WTC11 (cell line): ENCODE measurements around the gene GOLPH3. TPM values are rescaled to one million over a fixed set of nuclear protein-coding genes. Genes with fewer than 3 reads are reported as not detected.

ENCODE experiments used
- ATAC-seq: fragments of 200-7000 bp; cut with Tn5 transposase; 2 replicates; pipeline ENCODE4 v1.10.0; 2021; ENCODE audit warnings: mild to moderate bottlenecking, moderate library complexity
- CTCF ChIA-PET: fragments of 300-600 bp; sonication (Branson Sonifier 250); formaldehyde crosslinking; loops from one replicate; lab custom pipeline; 2021; ENCODE audit warnings: antibody characterized with exemption; lab: Charles Lee
- POLR2A ChIA-PET: fragments of 350-600 bp; sonication (Branson Sonifier 250); formaldehyde crosslinking; loops from one replicate; lab custom pipeline; 2021; ENCODE audit warnings: antibody characterized with exemption; lab: Charles Lee
- DNase-seq: peaks from one replicate; pipeline ENCODE4 v3.0.0; 2021; ENCODE audit warnings: low spot score
- H3K27ac Mint-ChIP-seq: 2 replicates; pipeline ENCODE4 v1.8.0; 2021; ENCODE audit warnings: mixed read lengths
- H3K27me3 Mint-ChIP-seq: 2 replicates; pipeline ENCODE4 v1.8.0; 2021; ENCODE audit warnings: low read depth, mild to moderate bottlenecking, moderate library complexity, mixed read lengths
- H3K36me3 Mint-ChIP-seq: 2 replicates; pipeline ENCODE4 v1.8.0; 2021; ENCODE audit warnings: mixed read lengths
- H3K4me1 Mint-ChIP-seq: 2 replicates; pipeline ENCODE4 v1.8.0; 2022; ENCODE audit warnings: mixed read lengths
- H3K4me3 Mint-ChIP-seq: 2 replicates; pipeline ENCODE4 v1.8.0; 2021; ENCODE audit warnings: mild to moderate bottlenecking, moderate library complexity, mixed read lengths
- H3K9me3 Mint-ChIP-seq: 2 replicates; pipeline ENCODE4 v1.8.0; 2021; ENCODE audit warnings: mixed read lengths
- ATF1 ChIP-seq: sonication (generic); formaldehyde crosslinking; IDR thresholded peaks from 2 replicates; pipeline ENCODE4 v1.8.1; 2023; ENCODE audit warnings: mild to moderate bottlenecking, moderate library complexity, missing genetic modification reagents
- ATF3 ChIP-seq: sonication (generic); formaldehyde crosslinking; conservative IDR thresholded peaks from 2 replicates; pipeline ENCODE4 v1.8.1; 2022; ENCODE audit warnings: mild to moderate bottlenecking, missing genetic modification reagents
- ATF6 ChIP-seq: sonication (generic); formaldehyde crosslinking; IDR thresholded peaks from 2 replicates; pipeline ENCODE4 v1.8.1; 2023; ENCODE audit warnings: mild to moderate bottlenecking, missing genetic modification reagents
- CBFB ChIP-seq: sonication (generic); formaldehyde crosslinking; IDR thresholded peaks from 2 replicates; pipeline ENCODE4 v1.8.1; 2022; ENCODE audit warnings: mild to moderate bottlenecking, low read depth, missing genetic modification reagents
- CREM ChIP-seq: sonication (generic); formaldehyde crosslinking; IDR thresholded peaks from 2 replicates; pipeline ENCODE4 v1.8.1; 2022; ENCODE audit warnings: mild to moderate bottlenecking, missing genetic modification reagents, moderate library complexity
- E2F4 ChIP-seq: sonication (generic); formaldehyde crosslinking; IDR thresholded peaks from 2 replicates; pipeline ENCODE4 v1.8.1; 2022; ENCODE audit warnings: low read depth, mild to moderate bottlenecking, moderate library complexity, missing genetic modification reagents, borderline replicate concordance
- EMX1 ChIP-seq: fragments of 250-450 bp; sonication (Bioruptor Pico); IDR thresholded peaks from 2 replicates; pipeline ENCODE4 v1.8.0; 2021; ENCODE audit warnings: mild to moderate bottlenecking
- HMGXB4 ChIP-seq: sonication (generic); formaldehyde crosslinking; IDR thresholded peaks from 2 replicates; pipeline ENCODE4 v1.8.1; 2023; ENCODE audit warnings: mild to moderate bottlenecking, moderate library complexity, missing genetic modification reagents
- IRF1 ChIP-seq: sonication (generic); formaldehyde crosslinking; IDR thresholded peaks from 2 replicates; pipeline ENCODE4 v1.8.0; 2023; ENCODE audit warnings: missing genetic modification reagents
- KAT7 ChIP-seq: sonication (generic); formaldehyde crosslinking; IDR thresholded peaks from 2 replicates; pipeline ENCODE4 v1.8.1; 2023; ENCODE audit warnings: missing genetic modification reagents, mild to moderate bottlenecking, borderline replicate concordance
- PRRX2 ChIP-seq: fragments of 250-450 bp; sonication (Bioruptor Pico); IDR thresholded peaks from 2 replicates; pipeline ENCODE4 v1.8.0; 2021; ENCODE audit warnings: mild to moderate bottlenecking
- RORB ChIP-seq: fragments of 250-450 bp; sonication (Bioruptor Pico); IDR thresholded peaks from 2 replicates; pipeline ENCODE4 v1.9.0; 2021; ENCODE audit warnings: mild to moderate bottlenecking
- TP53 ChIP-seq: sonication (generic); formaldehyde crosslinking; IDR thresholded peaks from 2 replicates; pipeline ENCODE4 v1.8.1; 2023; ENCODE audit warnings: mild to moderate bottlenecking, missing genetic modification reagents
- USF2 ChIP-seq: sonication (generic); formaldehyde crosslinking; IDR thresholded peaks from 2 replicates; pipeline ENCODE4 v1.8.1; 2023; ENCODE audit warnings: mild to moderate bottlenecking, missing genetic modification reagents, moderate library complexity
- ZBTB43 ChIP-seq: sonication (generic); formaldehyde crosslinking; IDR thresholded peaks from 2 replicates; pipeline ENCODE4 v1.8.1; 2023; ENCODE audit warnings: mild to moderate bottlenecking, missing genetic modification reagents
- ZNF219 ChIP-seq: sonication (generic); formaldehyde crosslinking; IDR thresholded peaks from 2 replicates; pipeline ENCODE4 v1.8.0; 2023; ENCODE audit warnings: missing genetic modification reagents, mild to moderate bottlenecking, borderline replicate concordance
- ZNF232 ChIP-seq: sonication (generic); formaldehyde crosslinking; IDR thresholded peaks from 2 replicates; pipeline ENCODE4 v1.8.0; 2022; ENCODE audit warnings: mild to moderate bottlenecking, missing genetic modification reagents
- ZNF416 ChIP-seq: fragments of 250-450 bp; sonication (Bioruptor Pico); IDR thresholded peaks from 2 replicates; pipeline ENCODE4 v1.9.0; 2021; ENCODE audit warnings: mild to moderate bottlenecking, inconsistent platforms
- ZNF425 ChIP-seq: fragments of 250-450 bp; sonication (Bioruptor Pico); conservative IDR thresholded peaks from 2 replicates; pipeline ENCODE4 v1.9.0; 2021; ENCODE audit warnings: mild to moderate bottlenecking
- ZNF671 ChIP-seq: fragments of 250-450 bp; sonication (Bioruptor Pico); IDR thresholded peaks from 2 replicates; pipeline ENCODE4 v1.8.0; 2021; ENCODE audit warnings: mild to moderate bottlenecking
- ZSCAN18 ChIP-seq: fragments of 250-450 bp; sonication (Bioruptor Pico); IDR thresholded peaks from 2 replicates; pipeline ENCODE4 v2.1.2; 2022; ENCODE audit warnings: mild to moderate bottlenecking, moderate library complexity
- total RNA-seq: library from RNA; stranded (reverse); gene quantifications from 3 replicates; pipeline ENCODE4 v1.2.3, GENCODE V29; 2021

GOLPH3 gene
- total RNA-seq, 1 experiment from 2014 or later = 101 TPM

GRCh38 chr5:32109236-32109635, 64.9 kb downstream of the GOLPH3 start:
- Mint-ChIP-seq H3K4me1 (no peaks in the 10 kb centered on the region), H3K9me3 (peaks cover 10% of the 10 kb centered on the region), H3K27ac (no peak overlapping the region), H3K27me3 (no peaks in the 10 kb centered on the region), H3K4me3 (no peak overlapping the region), H3K36me3 (peaks cover 59% of the 10 kb centered on the region)
- ChIA-PET POLR2A (interaction anchor here (0.5 kb wide), 1 partner anchor 167 kb away, joined by 3 read pairs; no protein-coding TSS in a partner anchor), CTCF (interaction anchor here (1.9 kb wide), 1 partner anchor 16 kb away, joined by 9 read pairs; no protein-coding TSS in a partner anchor)
- ATAC-seq (no peak), DNase-seq (no peak)
- TF ChIP-seq ATF1 = no peak
- TF ChIP-seq CBFB (CRISPR knock-in tag) = no peak
- TF ChIP-seq EMX1 (CRISPR knock-in tag) = no peak

GRCh38 chr5:32108167-32108566, 66.0 kb downstream of the GOLPH3 start:
- CTCF ChIA-PET = interaction anchor here (1.2 kb wide), 1 partner anchor 11 kb away, joined by 3 read pairs; no protein-coding TSS in a partner anchor
- Mint-ChIP-seq H3K9me3 (peaks cover 10% of the 10 kb centered on the region), H3K4me3 (no peak overlapping the region), H3K36me3 (peaks cover 68% of the 10 kb centered on the region), H3K27me3 (no peaks in the 10 kb centered on the region), H3K27ac (no peak overlapping the region), H3K4me1 (no peaks in the 10 kb centered on the region)
- POLR2A ChIA-PET = no interaction called here
- no peak for TF ChIP-seq ZNF425
- no peak for TF ChIP-seq CREM (CRISPR knock-in tag)
- no peak for TF ChIP-seq E2F4
- TF ChIP-seq TP53 (CRISPR knock-in tag) = no peak
- TF ChIP-seq PRRX2 (CRISPR knock-in tag) = no peak
- TF ChIP-seq RORB (CRISPR knock-in tag) = no peak
- TF ChIP-seq ATF1 = no peak
- no peak for TF ChIP-seq ZSCAN18 (CRISPR knock-in tag)
- TF ChIP-seq ATF6 (CRISPR knock-in tag) = no peak
- ATAC-seq (no peak), DNase-seq (no peak)

- POLR2A ChIA-PET = no interaction called here
- Mint-ChIP-seq H3K9me3 (peaks cover 10% of the 10 kb centered on the region), H3K4me3 (no peak overlapping the region), H3K27ac (no peak overlapping the region), H3K36me3 (peaks cover 73% of the 10 kb centered on the region), H3K27me3 (no peaks in the 10 kb centered on the region), H3K4me1 (no peaks in the 10 kb centered on the region)
- CTCF ChIA-PET = interaction anchor here (1.2 kb wide), 1 partner anchor 14 kb away, joined by 4 read pairs; no protein-coding TSS in a partner anchor
- DNase-seq = no peak
- ATAC-seq = no peak
- TF ChIP-seq ZNF671 (CRISPR knock-in tag) (no peak), ATF3 (CRISPR knock-in tag) (no peak), ZNF232 (CRISPR knock-in tag) (no peak), IRF1 (no peak), ZBTB43 (CRISPR knock-in tag) (no peak), USF2 (CRISPR knock-in tag) (no peak), HMGXB4 (CRISPR knock-in tag) (no peak), ZNF416 (no peak), ZNF219 (CRISPR knock-in tag) (no peak), KAT7 (no peak)
Observed at GRCh38 chr5:32107291-32107690, 66.8 kb downstream of the GOLPH3 start.
